Thyroid gland (tissue), 4 donors: ENCODE data around the gene HES4.

Source experiments
- POLR2A ChIP-seq, 2 donors: fragments of 450-650 bp; IDR thresholded peaks; one replicate each; pipeline ENCODE4 v1.6.1; 2017; ENCODE audit warnings: antibody characterized with exemption in 2 of 2, mild to moderate bottlenecking in 2 of 2, moderate library complexity in 1 of 2
- TF ChIP-seq, protein P1 (sequence below), 6 experiments: fragments of 200-600 bp in 3 of 6; fragments of 450-650 bp in 3 of 6; sonication (generic) in 3 of 6; IDR thresholded peaks; one replicate each; pipeline ENCODE4 v1.5.1; 2016 to 2019; ENCODE audit warnings: antibody characterized with exemption in 6 of 6, mild to moderate bottlenecking in 2 of 6, inconsistent platforms in 1 of 6, moderate library complexity in 1 of 6

GRCh38 chr1:1023700-1024099, 23.8 kb upstream of the HES4 start:
- TF ChIP-seq, protein P1, sequence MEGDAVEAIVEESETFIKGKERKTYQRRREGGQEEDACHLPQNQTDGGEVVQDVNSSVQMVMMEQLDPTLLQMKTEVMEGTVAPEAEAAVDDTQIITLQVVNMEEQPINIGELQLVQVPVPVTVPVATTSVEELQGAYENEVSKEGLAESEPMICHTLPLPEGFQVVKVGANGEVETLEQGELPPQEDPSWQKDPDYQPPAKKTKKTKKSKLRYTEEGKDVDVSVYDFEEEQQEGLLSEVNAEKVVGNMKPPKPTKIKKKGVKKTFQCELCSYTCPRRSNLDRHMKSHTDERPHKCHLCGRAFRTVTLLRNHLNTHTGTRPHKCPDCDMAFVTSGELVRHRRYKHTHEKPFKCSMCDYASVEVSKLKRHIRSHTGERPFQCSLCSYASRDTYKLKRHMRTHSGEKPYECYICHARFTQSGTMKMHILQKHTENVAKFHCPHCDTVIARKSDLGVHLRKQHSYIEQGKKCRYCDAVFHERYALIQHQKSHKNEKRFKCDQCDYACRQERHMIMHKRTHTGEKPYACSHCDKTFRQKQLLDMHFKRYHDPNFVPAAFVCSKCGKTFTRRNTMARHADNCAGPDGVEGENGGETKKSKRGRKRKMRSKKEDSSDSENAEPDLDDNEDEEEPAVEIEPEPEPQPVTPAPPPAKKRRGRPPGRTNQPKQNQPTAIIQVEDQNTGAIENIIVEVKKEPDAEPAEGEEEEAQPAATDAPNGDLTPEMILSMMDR (IDR thresholded peaks at IDR 0.05), result no peak
- no peak for TF ChIP-seq POLR2A (IDR thresholded peaks at IDR 0.05)
